Measurements from ENCODE around the gene ST3GAL6. TPM values are rescaled to one million over a fixed set of nuclear protein-coding genes. Genes with fewer than 3 reads are reported as not detected.

The ST3GAL6 gene
- total and polyA plus RNA-seq, 2 of the 8 experiments (the other 6 are each of a cell fraction or from before 2014, with no cell fraction given): 3.3 to 6.1 TPM

- Histone ChIP-seq H2BK15ac (ENCODE audit: low read length) (no peak overlapping the region), H3K4ac (replicated peaks; ENCODE audit: insufficient read length, low read depth, low read length) (no peak overlapping the region), H2BK12ac (ENCODE audit: low read depth, low read length) (no peak overlapping the region), H3K14ac (ENCODE audit: insufficient read length) (no peak overlapping the region), H3K79me1 (ENCODE audit: low read depth, low read length) (no peaks in the 10 kb centered on the region), H3K27ac (ENCODE audit: low read depth, low read length) (no peak overlapping the region), H2BK20ac (ENCODE audit: low read length) (no peak overlapping the region), H4K5ac (ENCODE audit: insufficient read length, low read depth, low read length) (no peak overlapping the region), H2BK5ac (ENCODE audit: low read depth, low read length) (no peak overlapping the region), H3K4me3 (ENCODE audit: extremely low read depth in 1 of 4, insufficient read depth in 2 of 4, low read depth in 3 of 4, low read length in 4 of 4) (no peak overlapping the region), H3K9ac (replicated peaks in 1 of 4; ENCODE audit: extremely low read depth in 1 of 4, low read depth in 3 of 4, low read length in 3 of 4) (no peak overlapping the region), H4K91ac (replicated peaks; ENCODE audit: insufficient read length, low read length) (no peak overlapping the region), H2BK120ac (replicated peaks; ENCODE audit: low read depth, low read length) (no peak overlapping the region), H3K4me1 (replicated peaks in 1 of 4; ENCODE audit: control insufficient read depth in 3 of 4, insufficient read depth in 4 of 4, low read length in 3 of 4) (peaks cover 0 to 4% (median 0%) of the 10 kb centered on the region in 4 experiments; a peak in 2 of 7 replicates), H3K27me3 (replicated peaks in 1 of 4; ENCODE audit: control insufficient read depth in 3 of 4, extremely low read depth in 1 of 4, insufficient read depth in 3 of 4, low read length in 3 of 4) (no peaks in the 10 kb centered on the region), H3K4me2 (ENCODE audit: insufficient read depth in 1 of 2, low read depth in 2 of 2, low read length in 2 of 2) (no peak overlapping the region), H3K36me3 (ENCODE audit: control insufficient read depth in 2 of 4, insufficient read depth in 4 of 4, low read length in 3 of 4) (no peaks in the 10 kb centered on the region), H3K23me2 (ENCODE audit: low read depth, low read length) (no peaks in the 10 kb centered on the region), H3K79me2 (ENCODE audit: control insufficient read depth in 1 of 2, insufficient read depth in 2 of 2, low read length in 2 of 2) (no peaks in the 10 kb centered on the region), H2AK5ac (ENCODE audit: low read depth, low read length) (no peak overlapping the region), H3K18ac (ENCODE audit: extremely low read depth, low read length) (no peak overlapping the region), H3K56ac (replicated peaks; ENCODE audit: insufficient read length, low read depth, low read length) (no peak overlapping the region), H3K23ac (ENCODE audit: insufficient read length) (no peak overlapping the region), H4K8ac (ENCODE audit: extremely low read depth, insufficient read depth, low read length) (no peak overlapping the region), H3K9me3 (ENCODE audit: insufficient read depth in 2 of 2, low read depth in 1 of 2, low read length in 1 of 2) (no peaks in the 10 kb centered on the region), H4K20me1 (replicated peaks in 1 of 2; ENCODE audit: control insufficient read depth in 1 of 2, insufficient read depth in 2 of 2, low read length in 2 of 2) (no peaks in the 10 kb centered on the region), H2AFZ (ENCODE audit: low read length) (no peak overlapping the region)
- POLR2A ChIA-PET (ENCODE audit: partially characterized antibody): no interaction called here
- no peak for FAIRE-seq
- CTCF ChIA-PET (ENCODE audit: partially characterized antibody): no interaction called here
- no peak for DNase-seq (ENCODE audit: low read depth in 1 of 2, low spot score in 2 of 2)
- TF ChIP-seq CREB1 (IDR thresholded peaks at IDR 0.05) (no peak), TBP (IDR thresholded peaks at IDR 0.05; ENCODE audit: low read depth, low read length) (no peak), GABPA (IDR thresholded peaks at IDR 0.05; ENCODE audit: borderline replicate concordance, insufficient read depth, low read length) (no peak), SIRT6 (IDR thresholded peaks at IDR 0.05; ENCODE audit: low read length) (no peak), SP1 (IDR thresholded peaks at IDR 0.05; ENCODE audit: low read depth, low read length) (no peak), ASH2L (IDR thresholded peaks at IDR 0.05; ENCODE audit: low read length) (no peak), CBX5 (IDR thresholded peaks at IDR 0.05; ENCODE audit: low read depth, low read length) (no peak), CTBP2 (IDR thresholded peaks at IDR 0.05; ENCODE audit: borderline replicate concordance, insufficient read depth, insufficient read length, low read length) (no peak), CEBPB (IDR thresholded peaks at IDR 0.05; ENCODE audit: low read depth, low read length) (no peak), NANOG (IDR thresholded peaks at IDR 0.05; ENCODE audit: insufficient read depth, low read depth, low read length, poor library complexity, severe bottlenecking) (no peak), SP4 (IDR thresholded peaks at IDR 0.05; ENCODE audit: low read length) (no peak), SIN3A (conservative IDR thresholded peaks at IDR 0.05 in 1 of 2, IDR thresholded peaks at IDR 0.05 in 1 of 2; ENCODE audit: low read depth in 1 of 2, low read length in 2 of 2) (no peak), FOSL1 (IDR thresholded peaks at IDR 0.05; ENCODE audit: insufficient read depth, low read depth, low read length) (no peak), EP300 (IDR thresholded peaks at IDR 0.05; ENCODE audit: borderline replicate concordance in 1 of 2, low read depth in 2 of 2, low read length in 2 of 2) (no peak), CHD1 (IDR thresholded peaks at IDR 0.05; ENCODE audit: low read depth, low read length) (no peak), SAP30 (IDR thresholded peaks at IDR 0.05; ENCODE audit: insufficient read depth, insufficient replicate concordance, low read length) (no peak), HDAC6 (IDR thresholded peaks at IDR 0.05; ENCODE audit: low read depth, low read length) (no peak)
Observed at GRCh38 chr3:98766924-98767323, 3.8 kb downstream of the ST3GAL6 start.
